Left ventricle myocardium superior (tissue), 1 donor: ENCODE results near the gene FZD2. TPM values are rescaled to one million over a fixed set of nuclear protein-coding genes. Genes with fewer than 3 reads are reported as not detected.
A peak's percentile ranks its signal among the peaks of the same experiment; 100 is the strongest.
"Not testable (repeated sequence)": the region's sequence is repeated elsewhere in the genome, so short reads cannot be mapped to it uniquely, and the experiment has no call there.

Experiments used
- ATAC-seq: fragments of 200-7000 bp; cut with Tn5 transposase; one replicate; pipeline ENCODE4 v1.9.1; 2020; ENCODE audit warnings: mild to moderate bottlenecking, moderate library complexity
- DNase-seq: peaks from one replicate; pipeline ENCODE4 v3.0.0-alpha.2; 2020
- intact Hi-C: fragments of 100-400 bp; cut with micrococcal nuclease; formaldehyde crosslinking; loops from one replicate; pipeline ENCODE4 v1.11.0; 2022
- total RNA-seq: library from RNA; stranded (reverse); fragmentation: NEBNext Ultra II Directional; extraction: Animal tissue kit (Norgen Biotek cat#: 25700); gene quantifications from one replicate; pipeline ENCODE4 v1.2.1, GENCODE V29; 2021
- donor health status: DM: no; HTN: yes; CAD: no; lungs with severe emphysema.

FZD2 gene
- total RNA-seq, 1 donor from 2014 or later: 3.1 TPM

GRCh38 chr17:44565866-44566443 is 8.7 kb downstream of the FZD2 start:
- no peak for DNase-seq
- ATAC-seq: no peak
- intact Hi-C loops: no loop called here

DNA sequence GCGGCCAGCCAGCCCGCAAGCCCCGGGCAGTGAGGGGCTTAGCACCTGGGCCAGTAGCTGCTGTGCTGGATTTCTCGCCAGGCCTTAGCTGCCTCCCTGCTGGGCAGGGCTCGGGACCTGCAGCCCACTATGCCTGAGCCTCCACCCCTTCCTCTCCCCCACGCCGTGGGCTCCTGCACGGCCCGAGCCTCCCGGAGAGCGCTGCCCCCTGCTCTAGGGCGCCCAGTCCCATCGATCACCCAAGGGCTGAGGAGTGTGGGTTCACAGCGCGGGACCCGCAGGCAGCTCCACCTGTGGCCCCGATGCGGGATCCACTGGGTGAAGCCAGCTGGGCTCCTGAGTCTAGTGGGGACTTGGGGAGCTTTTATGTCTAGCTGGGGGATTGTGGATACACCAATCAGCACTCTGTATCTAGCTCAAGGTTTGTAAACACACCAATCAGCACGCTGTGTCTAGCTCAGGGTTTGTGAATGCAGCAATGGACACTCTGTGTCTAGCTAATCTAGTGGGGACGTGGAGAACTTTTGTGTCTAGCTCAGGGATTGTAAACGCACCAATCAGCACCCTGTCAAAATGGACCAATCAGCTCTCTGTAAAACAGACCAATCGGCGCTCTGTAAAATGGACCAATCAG is 11.1 kb downstream of the FZD2 start:
- DNase-seq, ATAC-seq, intact Hi-C loops: not testable (repeated sequence)

GRCh38 chr17:44568945-44569858 is 11.9 kb downstream of the FZD2 start:
- ATAC-seq: no peak
- intact Hi-C loops: no loop called here
- DNase-seq: no peak

- intact Hi-C loops: no loop called here
- ATAC-seq: no peak
- DNase-seq: no peak
Measured at GRCh38 chr17:44572801-44573200, 15.5 kb downstream of the FZD2 start.

GRCh38 chr17:44575403-44575802 is 18.1 kb downstream of the FZD2 start:
- ATAC-seq: peak; percentile 26

DNA sequence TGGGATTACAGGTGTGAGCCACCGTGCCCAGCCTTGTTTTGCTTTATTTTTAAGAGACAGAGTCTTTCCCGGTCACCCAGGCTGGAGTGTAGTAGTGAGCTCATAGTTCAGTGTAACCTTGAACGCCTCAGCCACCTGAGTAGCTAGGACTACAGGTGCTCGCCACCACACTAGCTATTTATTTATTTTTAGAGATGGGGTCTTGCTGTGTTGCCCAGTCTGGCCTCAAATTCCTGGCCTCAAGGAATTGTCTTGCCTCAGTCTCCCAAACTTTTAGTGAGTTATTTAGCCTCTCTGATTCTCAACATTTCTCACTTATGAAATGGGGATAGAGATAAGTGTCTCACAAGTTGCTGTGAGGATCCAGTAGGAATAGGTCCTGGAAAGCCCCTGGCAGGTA is 21.7 kb downstream of the FZD2 start:
- no peak for ATAC-seq
- intact Hi-C loops: no loop called here
- DNase-seq: no peak

More at GRCh38 chr17:44575403-44575802, 18.1 kb downstream of the FZD2 start:
- intact Hi-C loops: no loop called here
- no peak for DNase-seq

GRCh38 chr17:44581868-44582267 is 24.6 kb downstream of the FZD2 start:
- ATAC-seq (no peak), DNase-seq (no peak)
- intact Hi-C loops: no loop called here

- peak; percentile 49 for ATAC-seq
- DNase-seq: no peak
- intact Hi-C loops: no loop called here
Measured at GRCh38 chr17:44584443-44584842, 27.2 kb downstream of the FZD2 start.

- ATAC-seq (no peak), DNase-seq (no peak)
- intact Hi-C loops: no loop called here
Measured at GRCh38 chr17:44585315-44585714, 28.0 kb downstream of the FZD2 start.

- DNase-seq (peak; percentile 59), ATAC-seq (peak; percentile 99)
- intact Hi-C loops: no loop called here
Measured at GRCh38 chr17:44587339-44587738, 30.1 kb downstream of the FZD2 start.

GRCh38 chr17:44589316-44590071 is 32.2 kb downstream of the FZD2 start:
- DNase-seq (no peak), ATAC-seq (no peak)
- intact Hi-C loops: no loop called here

- intact Hi-C loops, DNase-seq, ATAC-seq: not testable (repeated sequence)
Measured at GRCh38 chr17:44590072-44590462, 32.8 kb downstream of the FZD2 start.

- intact Hi-C loops, ATAC-seq: not testable (repeated sequence)
Measured at GRCh38 chr17:44590762-44591161, 33.5 kb downstream of the FZD2 start.

DNA sequence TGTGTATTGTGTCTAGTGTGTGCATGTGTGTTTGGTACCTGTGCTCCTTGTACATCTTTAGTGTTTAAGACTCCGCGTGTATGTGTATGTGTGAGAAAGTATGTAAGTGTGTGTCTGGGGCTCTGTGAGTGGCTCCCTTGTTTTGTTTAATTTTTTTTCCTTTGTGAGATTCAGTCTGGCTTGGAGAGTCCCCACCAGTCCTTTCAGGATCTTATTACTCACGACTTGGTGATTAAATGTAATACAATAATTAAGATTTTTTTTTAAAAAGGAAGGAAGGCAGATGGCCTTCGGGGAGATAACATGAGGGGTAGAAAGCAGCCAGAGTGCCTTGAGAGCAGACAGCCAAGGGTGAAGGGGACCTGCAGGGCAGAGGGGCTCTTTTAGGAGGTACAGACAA is 33.9 kb downstream of the FZD2 start:
- DNase-seq: no peak
- intact Hi-C loops: no loop called here
- ATAC-seq: no peak

More at GRCh38 chr17:44590762-44591161, 33.5 kb downstream of the FZD2 start:
- not testable (repeated sequence) for DNase-seq

- intact Hi-C loops: no loop called here
- ATAC-seq (no peak), DNase-seq (no peak)
Measured at GRCh38 chr17:44593156-44593555, 35.9 kb downstream of the FZD2 start.

DNA sequence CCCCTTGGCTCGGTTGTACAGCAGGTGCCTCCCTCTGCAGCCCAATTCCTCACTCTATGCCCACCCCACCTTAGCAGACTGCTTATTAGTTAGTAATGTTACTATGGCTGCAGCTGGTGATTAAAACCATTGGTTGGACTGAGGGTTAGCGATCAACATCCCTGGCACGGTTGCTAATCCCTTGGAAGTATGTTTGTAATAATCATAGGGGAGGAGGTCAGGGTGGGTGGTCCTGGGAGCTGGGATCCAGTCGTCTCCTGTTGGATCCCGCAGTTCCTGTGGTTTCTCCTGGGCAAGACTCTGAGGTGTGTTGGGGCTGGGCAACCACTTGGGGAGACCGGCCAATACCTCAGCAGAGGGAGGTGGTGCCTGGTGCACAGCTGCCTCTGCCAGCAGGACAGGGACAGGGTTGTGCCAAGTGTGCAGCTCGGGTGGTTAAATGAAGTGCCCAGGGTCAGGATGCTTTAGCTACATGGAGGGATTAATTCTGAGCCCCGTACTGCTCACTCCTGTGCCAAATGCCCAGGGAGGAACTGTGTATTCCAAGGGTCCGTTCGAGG is 38.0 kb downstream of the FZD2 start:
- DNase-seq (no peak), ATAC-seq (no peak)
- intact Hi-C loops: no loop called here

DNA sequence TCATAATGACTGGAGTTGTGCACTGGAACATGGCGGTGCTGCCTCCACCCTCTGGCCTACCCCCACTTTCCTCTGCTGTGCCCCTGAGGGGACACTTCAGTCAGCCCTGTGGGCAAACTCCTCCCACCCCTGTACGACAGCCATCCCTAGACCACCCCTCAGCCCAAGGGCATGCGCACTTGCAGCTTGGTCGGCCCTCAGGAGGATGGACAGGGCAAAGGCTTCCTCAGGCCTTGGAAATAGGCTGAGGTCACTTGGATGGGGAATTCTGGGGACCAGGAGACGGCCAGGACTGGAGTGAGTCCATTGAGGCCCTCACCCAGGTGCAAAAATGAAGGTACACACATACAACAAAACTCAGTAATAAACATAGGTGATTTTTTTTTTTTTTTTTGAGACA is 41.0 kb downstream of the FZD2 start:
- ATAC-seq: no peak
- intact Hi-C loops: no loop called here
- DNase-seq: no peak

DNA sequence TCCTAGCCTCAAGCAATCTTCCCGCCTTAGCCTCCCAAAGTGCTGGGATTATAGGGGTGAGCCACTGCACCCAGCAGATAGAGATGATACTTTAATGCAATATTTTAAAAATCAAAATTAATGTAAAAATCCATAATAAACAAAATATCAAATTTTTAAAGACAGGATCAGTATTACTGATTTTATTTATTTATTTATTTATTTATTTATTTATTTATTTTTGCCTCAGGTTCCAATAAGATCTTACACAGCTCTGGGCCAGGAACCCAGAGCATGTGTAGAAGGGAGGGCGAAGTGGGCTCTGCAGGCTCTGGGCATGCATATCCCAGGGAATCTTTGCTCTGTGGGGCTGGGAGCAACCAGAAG is 41.6 kb downstream of the FZD2 start:
- no peak for DNase-seq
- intact Hi-C loops: no loop called here
- no peak for ATAC-seq
